ENCODE measurements around the gene CDCA3.

GRCh38 chr12:6860942-6861341 is 9.9 kb upstream of the CDCA3 start:
- TF ChIP-seq, protein P1, sequence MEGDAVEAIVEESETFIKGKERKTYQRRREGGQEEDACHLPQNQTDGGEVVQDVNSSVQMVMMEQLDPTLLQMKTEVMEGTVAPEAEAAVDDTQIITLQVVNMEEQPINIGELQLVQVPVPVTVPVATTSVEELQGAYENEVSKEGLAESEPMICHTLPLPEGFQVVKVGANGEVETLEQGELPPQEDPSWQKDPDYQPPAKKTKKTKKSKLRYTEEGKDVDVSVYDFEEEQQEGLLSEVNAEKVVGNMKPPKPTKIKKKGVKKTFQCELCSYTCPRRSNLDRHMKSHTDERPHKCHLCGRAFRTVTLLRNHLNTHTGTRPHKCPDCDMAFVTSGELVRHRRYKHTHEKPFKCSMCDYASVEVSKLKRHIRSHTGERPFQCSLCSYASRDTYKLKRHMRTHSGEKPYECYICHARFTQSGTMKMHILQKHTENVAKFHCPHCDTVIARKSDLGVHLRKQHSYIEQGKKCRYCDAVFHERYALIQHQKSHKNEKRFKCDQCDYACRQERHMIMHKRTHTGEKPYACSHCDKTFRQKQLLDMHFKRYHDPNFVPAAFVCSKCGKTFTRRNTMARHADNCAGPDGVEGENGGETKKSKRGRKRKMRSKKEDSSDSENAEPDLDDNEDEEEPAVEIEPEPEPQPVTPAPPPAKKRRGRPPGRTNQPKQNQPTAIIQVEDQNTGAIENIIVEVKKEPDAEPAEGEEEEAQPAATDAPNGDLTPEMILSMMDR (IDR thresholded peaks at IDR 0.05): no peak
- TF ChIP-seq POLR2A (IDR thresholded peaks at IDR 0.05): no peak

All from thyroid gland (tissue), 4 donors.